ENCODE results near the gene KIF3A. TPM values are rescaled to one million over a fixed set of nuclear protein-coding genes. Genes with fewer than 3 reads are reported as not detected.

KIF3A gene
- polyA plus RNA-seq, 4 donors: 0.54 to 4.7 (median 2.7) TPM

GRCh38 chr5:132746954-132747615 lies 9.7 kb upstream of the KIF3A start, which contains the start of gene CCNI2:
CCNI2 (plus strand) TSS chr5:132747426; CDS start chr5:132747496, 70 bp downstream.
- 1 to 2% (median 1%) methylated on average over 36 to 59 of the region's 59 CpGs for WGBS, 3 donors
- FAIRE-seq: no peak
- Histone ChIP-seq H3K27me3 (ENCODE audit: control insufficient read depth in 3 of 3, insufficient read depth in 3 of 3, low read length in 3 of 3) (peaks cover 0 to 6% (median 0%) of the 10 kb centered on the region in 3 donors), H3K4me3 (ENCODE audit: low read depth in 1 of 3, low read length in 3 of 3) (peak within 1 kb of the TSS; percentile 48 to 60 (median 55)), H3K36me3 (ENCODE audit: control insufficient read depth in 3 of 3, insufficient read depth in 2 of 3, low read depth in 1 of 3, low read length in 3 of 3) (peaks cover 0 to 15% (median 0%) of the 10 kb centered on the region in 3 donors), H3K9me3 (ENCODE audit: control insufficient read depth in 2 of 2, insufficient read depth in 1 of 2, low read depth in 1 of 2, low read length in 1 of 2) (peaks cover 0 to 5% of the 10 kb centered on the region in 2 donors), H3K4me1 (ENCODE audit: control insufficient read depth in 3 of 3, insufficient read depth in 2 of 3, low read depth in 1 of 3, low read length in 2 of 3) (peaks cover 0 to 13% (median 0%) of the 10 kb centered on the region in 3 donors), H3K27ac (ENCODE audit: low read depth in 1 of 3, low read length in 2 of 3) (peak within 1 kb of the TSS; percentile 60 to 78 (median 74))
- peak; percentile 78 to 87 for DNase-seq

GRCh38 chr5:132746592-132746953 lies 9.2 kb upstream of the KIF3A start:
- Histone ChIP-seq H3K4me1 (ENCODE audit: control insufficient read depth in 3 of 3, insufficient read depth in 2 of 3, low read depth in 1 of 3, low read length in 2 of 3) (peaks cover 0 to 13% (median 0%) of the 10 kb centered on the region in 3 donors), H3K36me3 (ENCODE audit: control insufficient read depth in 3 of 3, insufficient read depth in 2 of 3, low read depth in 1 of 3, low read length in 3 of 3) (peaks cover 0 to 10% (median 0%) of the 10 kb centered on the region in 3 donors), H3K27ac (ENCODE audit: low read depth in 1 of 3, low read length in 2 of 3) (no peak overlapping the region), H3K27me3 (ENCODE audit: control insufficient read depth in 3 of 3, insufficient read depth in 3 of 3, low read length in 3 of 3) (peaks cover 0 to 7% (median 0%) of the 10 kb centered on the region in 3 donors), H3K4me3 (ENCODE audit: low read depth in 1 of 3, low read length in 3 of 3) (peak overlapping the region in 2 of 3 donors; percentile 55 to 60), H3K9me3 (ENCODE audit: control insufficient read depth in 2 of 2, insufficient read depth in 1 of 2, low read depth in 1 of 2, low read length in 1 of 2) (peaks cover 0 to 5% of the 10 kb centered on the region in 2 donors)
- DNase-seq: no peak
- FAIRE-seq: no peak
- WGBS, 3 donors: 17 to 29% (median 18%) methylated on average over 3 of the region's 3 CpGs

- FAIRE-seq (no peak), DNase-seq (no peak)
- H3K27me3 ChIP-seq (ENCODE audit: control insufficient read depth in 3 of 3, insufficient read depth in 3 of 3, low read length in 3 of 3): peaks cover 0 to 7% (median 0%) of the 10 kb centered on the region in 3 donors
- 64 to 84% (median 65%) methylated on average over 2 of the region's 2 CpGs for WGBS, 3 donors
- H3K4me3 ChIP-seq (ENCODE audit: low read depth in 1 of 3, low read length in 3 of 3): no peak overlapping the region
- peaks cover 0 to 6% (median 0%) of the 10 kb centered on the region in 3 donors for H3K36me3 ChIP-seq (ENCODE audit: control insufficient read depth in 3 of 3, insufficient read depth in 2 of 3, low read depth in 1 of 3, low read length in 3 of 3)
- H3K4me1 ChIP-seq (ENCODE audit: control insufficient read depth in 3 of 3, insufficient read depth in 2 of 3, low read depth in 1 of 3, low read length in 2 of 3): peaks cover 0 to 13% (median 0%) of the 10 kb centered on the region in 3 donors
- H3K9me3 ChIP-seq (ENCODE audit: control insufficient read depth in 2 of 2, insufficient read depth in 1 of 2, low read depth in 1 of 2, low read length in 1 of 2): peaks cover 0 to 5% of the 10 kb centered on the region in 2 donors
- no peak overlapping the region for H3K27ac ChIP-seq (ENCODE audit: low read depth in 1 of 3, low read length in 2 of 3)
Observed at GRCh38 chr5:132744659-132745058, 7.3 kb upstream of the KIF3A start.

- peaks cover 0 to 11% (median 0%) of the 10 kb centered on the region in 3 donors for H3K27me3 ChIP-seq (ENCODE audit: control insufficient read depth in 3 of 3, insufficient read depth in 3 of 3, low read length in 3 of 3)
- 94 to 97% (median 94%) methylated on average over 5 of the region's 5 CpGs for WGBS, 3 donors
- H3K4me3 ChIP-seq (ENCODE audit: low read depth in 1 of 3, low read length in 3 of 3): no peak overlapping the region
- DNase-seq (no peak), FAIRE-seq (no peak)
- H3K36me3 ChIP-seq (ENCODE audit: control insufficient read depth in 3 of 3, insufficient read depth in 2 of 3, low read depth in 1 of 3, low read length in 3 of 3): no peaks in the 10 kb centered on the region
- H3K9me3 ChIP-seq (ENCODE audit: control insufficient read depth in 2 of 2, insufficient read depth in 1 of 2, low read depth in 1 of 2, low read length in 1 of 2): peaks cover 0 to 5% of the 10 kb centered on the region in 2 donors
- no peak overlapping the region for H3K27ac ChIP-seq (ENCODE audit: low read depth in 1 of 3, low read length in 2 of 3)
- H3K4me1 ChIP-seq (ENCODE audit: control insufficient read depth in 3 of 3, insufficient read depth in 2 of 3, low read depth in 1 of 3, low read length in 2 of 3): peaks cover 0 to 6% (median 2%) of the 10 kb centered on the region in 3 donors
Observed at GRCh38 chr5:132742626-132743025, 5.3 kb upstream of the KIF3A start.

GRCh38 chr5:132742158-132742557 lies 4.8 kb upstream of the KIF3A start:
- Histone ChIP-seq H3K4me3 (ENCODE audit: low read depth in 1 of 3, low read length in 3 of 3) (no peak overlapping the region), H3K27me3 (ENCODE audit: control insufficient read depth in 3 of 3, insufficient read depth in 3 of 3, low read length in 3 of 3) (peaks cover 0 to 11% (median 0%) of the 10 kb centered on the region in 3 donors)
- 89 to 98% (median 97%) methylated on average over 2 of the region's 2 CpGs for WGBS, 3 donors

GRCh38 chr5:132739232-132739631 lies 1.9 kb upstream of the KIF3A start:
- Histone ChIP-seq H3K4me3 (ENCODE audit: low read depth in 1 of 3, low read length in 3 of 3) (no peak overlapping the region), H3K27me3 (ENCODE audit: control insufficient read depth in 3 of 3, insufficient read depth in 3 of 3, low read length in 3 of 3) (peaks cover 0 to 7% (median 0%) of the 10 kb centered on the region in 3 donors), H3K4me1 (ENCODE audit: control insufficient read depth in 3 of 3, insufficient read depth in 2 of 3, low read depth in 1 of 3, low read length in 2 of 3) (peaks cover 0 to 10% (median 2%) of the 10 kb centered on the region in 3 donors), H3K27ac (ENCODE audit: low read depth in 1 of 3, low read length in 2 of 3) (no peak overlapping the region), H3K9me3 (ENCODE audit: control insufficient read depth in 2 of 2, insufficient read depth in 1 of 2, low read depth in 1 of 2, low read length in 1 of 2) (peaks cover 0 to 5% of the 10 kb centered on the region in 2 donors), H3K36me3 (ENCODE audit: control insufficient read depth in 3 of 3, insufficient read depth in 2 of 3, low read depth in 1 of 3, low read length in 3 of 3) (no peaks in the 10 kb centered on the region)
- WGBS, 3 donors: 76 to 88% (median 77%) methylated on average over 1 of the region's 1 CpG
- FAIRE-seq (no peak), DNase-seq (no peak)

More at GRCh38 chr5:132742158-132742557, 4.8 kb upstream of the KIF3A start:
- H3K9me3 ChIP-seq (ENCODE audit: control insufficient read depth in 2 of 2, insufficient read depth in 1 of 2, low read depth in 1 of 2, low read length in 1 of 2): peaks cover 0 to 5% of the 10 kb centered on the region in 2 donors
- no peaks in the 10 kb centered on the region for H3K36me3 ChIP-seq (ENCODE audit: control insufficient read depth in 3 of 3, insufficient read depth in 2 of 3, low read depth in 1 of 3, low read length in 3 of 3)
- FAIRE-seq (no peak), DNase-seq (no peak)
- peaks cover 0 to 6% (median 2%) of the 10 kb centered on the region in 3 donors for H3K4me1 ChIP-seq (ENCODE audit: control insufficient read depth in 3 of 3, insufficient read depth in 2 of 3, low read depth in 1 of 3, low read length in 2 of 3)
- H3K27ac ChIP-seq (ENCODE audit: low read depth in 1 of 3, low read length in 2 of 3): no peak overlapping the region

- no peak for FAIRE-seq
- peak overlapping the region in 1 of 3 donors; percentile 78 for H3K27ac ChIP-seq (ENCODE audit: low read depth in 1 of 3, low read length in 2 of 3)
Observed at GRCh38 chr5:132737982-132738681, 786 bp upstream of the KIF3A start.

GRCh38 chr5:132734687-132735086 lies 2.7 kb downstream of the KIF3A start:
- Histone ChIP-seq H3K4me1 (ENCODE audit: control insufficient read depth in 3 of 3, insufficient read depth in 2 of 3, low read depth in 1 of 3, low read length in 2 of 3) (peaks cover 0 to 10% (median 2%) of the 10 kb centered on the region in 3 donors), H3K36me3 (ENCODE audit: control insufficient read depth in 3 of 3, insufficient read depth in 2 of 3, low read depth in 1 of 3, low read length in 3 of 3) (peaks cover 0 to 7% (median 0%) of the 10 kb centered on the region in 3 donors), H3K27ac (ENCODE audit: low read depth in 1 of 3, low read length in 2 of 3) (no peak overlapping the region), H3K27me3 (ENCODE audit: control insufficient read depth in 3 of 3, insufficient read depth in 3 of 3, low read length in 3 of 3) (peaks cover 0 to 4% (median 0%) of the 10 kb centered on the region in 3 donors), H3K4me3 (ENCODE audit: low read depth in 1 of 3, low read length in 3 of 3) (no peak overlapping the region), H3K9me3 (ENCODE audit: control insufficient read depth in 2 of 2, insufficient read depth in 1 of 2, low read depth in 1 of 2, low read length in 1 of 2) (no peaks in the 10 kb centered on the region)
- FAIRE-seq (no peak), DNase-seq (no peak)
- 26 to 67% (median 39%) methylated on average over 2 of the region's 2 CpGs for WGBS, 3 donors

More at GRCh38 chr5:132737982-132738681, 786 bp upstream of the KIF3A start:
- peaks cover 0 to 5% of the 10 kb centered on the region in 2 donors for H3K9me3 ChIP-seq (ENCODE audit: control insufficient read depth in 2 of 2, insufficient read depth in 1 of 2, low read depth in 1 of 2, low read length in 1 of 2)
- H3K27me3 ChIP-seq (ENCODE audit: control insufficient read depth in 3 of 3, insufficient read depth in 3 of 3, low read length in 3 of 3): peaks cover 0 to 7% (median 0%) of the 10 kb centered on the region in 3 donors
- peaks cover 0 to 10% (median 2%) of the 10 kb centered on the region in 3 donors for H3K4me1 ChIP-seq (ENCODE audit: control insufficient read depth in 3 of 3, insufficient read depth in 2 of 3, low read depth in 1 of 3, low read length in 2 of 3)
- DNase-seq: no peak
- peaks cover 0 to 3% (median 0%) of the 10 kb centered on the region in 3 donors for H3K36me3 ChIP-seq (ENCODE audit: control insufficient read depth in 3 of 3, insufficient read depth in 2 of 3, low read depth in 1 of 3, low read length in 3 of 3)
- 60 to 72% (median 70%) methylated on average over 9 of the region's 9 CpGs for WGBS, 3 donors
- peak overlapping the region in 1 of 3 donors; percentile 60 for H3K4me3 ChIP-seq (ENCODE audit: low read depth in 1 of 3, low read length in 3 of 3)
